AG09319 (cell line): Measurements from ENCODE around the gene PADI2.
A peak's percentile ranks its signal among the peaks of the same experiment; 100 is the strongest.

ENCODE experiments used
- DNase-seq: peaks from one replicate; pipeline ENCODE4 v3.0.0-alpha.2; 2010; ENCODE audit warnings: low read depth; ENCODE audit errors: extremely low read depth
- TF ChIP-seq, protein P1 (sequence below): IDR thresholded peaks from 2 replicates; pipeline ENCODE4 v1.5.1; 2011; ENCODE audit warnings: low read depth, mild to moderate bottlenecking, inconsistent platforms, low read length, moderate library complexity

Gene PADI2

DNA sequence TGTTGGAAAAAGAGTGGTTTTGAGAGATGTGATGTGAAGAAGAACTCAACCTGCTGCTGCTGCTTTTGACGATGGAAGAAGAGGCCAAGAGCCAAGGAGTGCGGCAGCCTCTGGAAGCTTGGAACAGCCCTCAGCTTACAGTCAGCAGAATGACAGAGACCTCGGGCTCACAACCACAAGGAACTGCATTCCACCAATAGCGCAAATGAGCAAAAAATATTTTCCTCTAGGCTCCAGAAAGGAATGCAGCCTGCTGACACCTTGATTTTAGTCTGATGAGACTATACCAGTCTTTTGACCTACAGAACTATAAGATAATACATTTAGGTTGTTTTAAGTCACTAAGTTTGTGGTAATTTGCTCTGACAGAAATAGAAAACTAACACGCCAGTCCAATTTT is 75.6 kb downstream of the PADI2 start:
- DNase-seq = no peak
- TF ChIP-seq, protein P1, sequence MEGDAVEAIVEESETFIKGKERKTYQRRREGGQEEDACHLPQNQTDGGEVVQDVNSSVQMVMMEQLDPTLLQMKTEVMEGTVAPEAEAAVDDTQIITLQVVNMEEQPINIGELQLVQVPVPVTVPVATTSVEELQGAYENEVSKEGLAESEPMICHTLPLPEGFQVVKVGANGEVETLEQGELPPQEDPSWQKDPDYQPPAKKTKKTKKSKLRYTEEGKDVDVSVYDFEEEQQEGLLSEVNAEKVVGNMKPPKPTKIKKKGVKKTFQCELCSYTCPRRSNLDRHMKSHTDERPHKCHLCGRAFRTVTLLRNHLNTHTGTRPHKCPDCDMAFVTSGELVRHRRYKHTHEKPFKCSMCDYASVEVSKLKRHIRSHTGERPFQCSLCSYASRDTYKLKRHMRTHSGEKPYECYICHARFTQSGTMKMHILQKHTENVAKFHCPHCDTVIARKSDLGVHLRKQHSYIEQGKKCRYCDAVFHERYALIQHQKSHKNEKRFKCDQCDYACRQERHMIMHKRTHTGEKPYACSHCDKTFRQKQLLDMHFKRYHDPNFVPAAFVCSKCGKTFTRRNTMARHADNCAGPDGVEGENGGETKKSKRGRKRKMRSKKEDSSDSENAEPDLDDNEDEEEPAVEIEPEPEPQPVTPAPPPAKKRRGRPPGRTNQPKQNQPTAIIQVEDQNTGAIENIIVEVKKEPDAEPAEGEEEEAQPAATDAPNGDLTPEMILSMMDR = no peak

DNA sequence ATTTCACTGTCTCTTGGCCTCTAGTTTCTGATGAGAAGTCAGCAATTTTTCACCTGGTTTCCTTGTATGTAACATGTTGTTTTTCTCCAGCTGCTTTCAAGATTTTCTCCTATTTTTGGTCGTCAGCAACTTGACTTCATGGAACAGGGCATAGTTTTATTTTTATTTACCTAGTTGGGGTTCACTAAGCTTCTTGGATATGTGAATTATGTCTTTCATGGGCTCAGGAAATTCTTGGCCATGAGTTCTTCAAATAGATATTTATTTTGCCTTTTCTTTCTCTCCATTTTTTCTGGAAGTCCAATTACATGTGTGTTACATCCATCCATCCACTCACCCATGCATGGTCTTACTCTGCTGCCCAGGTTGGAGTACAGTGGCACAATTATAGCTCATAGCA is 79.1 kb downstream of the PADI2 start:
- no peak for DNase-seq
- TF ChIP-seq, protein P1 = no peak

DNA sequence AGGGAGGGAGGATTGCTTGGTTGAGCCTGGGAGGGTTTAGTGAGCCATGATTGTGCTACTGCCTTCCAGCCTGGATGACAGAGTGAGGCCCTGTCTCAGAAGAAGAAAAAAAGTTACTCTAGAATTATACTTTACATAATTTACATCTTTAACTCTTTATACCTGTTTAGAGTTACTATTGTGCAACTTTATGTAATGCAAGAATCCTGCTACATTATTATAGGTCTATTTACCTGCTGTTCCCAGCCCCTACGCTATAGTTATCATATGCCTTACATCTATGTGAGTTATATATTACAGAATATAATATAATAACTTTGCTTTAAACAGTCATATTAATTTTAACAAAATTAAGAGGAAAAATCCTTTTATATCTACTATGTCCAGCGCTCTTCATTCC is 79.7 kb downstream of the PADI2 start:
- no peak for DNase-seq
- TF ChIP-seq, protein P1 = no peak

DNA sequence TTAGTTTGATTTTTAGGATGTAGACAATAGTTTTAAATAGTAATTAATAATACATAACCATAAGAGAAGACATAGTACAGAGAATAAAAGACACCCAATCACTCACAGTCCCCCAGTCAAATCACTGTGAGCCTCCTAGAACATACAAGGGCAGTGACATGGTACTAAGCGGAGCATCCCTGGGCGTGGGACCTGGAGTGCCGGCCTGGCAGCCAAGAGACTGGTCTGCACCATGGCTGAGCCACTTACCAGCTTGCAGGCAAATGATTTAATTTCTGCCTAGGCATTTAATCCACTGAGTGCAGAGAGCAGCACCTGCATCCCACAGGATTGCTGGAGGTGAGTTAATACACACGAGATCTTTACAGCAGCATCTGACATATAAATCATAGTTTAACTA is 85.8 kb downstream of the PADI2 start:
- no peak for DNase-seq
- TF ChIP-seq, protein P1 = no peak

DNA sequence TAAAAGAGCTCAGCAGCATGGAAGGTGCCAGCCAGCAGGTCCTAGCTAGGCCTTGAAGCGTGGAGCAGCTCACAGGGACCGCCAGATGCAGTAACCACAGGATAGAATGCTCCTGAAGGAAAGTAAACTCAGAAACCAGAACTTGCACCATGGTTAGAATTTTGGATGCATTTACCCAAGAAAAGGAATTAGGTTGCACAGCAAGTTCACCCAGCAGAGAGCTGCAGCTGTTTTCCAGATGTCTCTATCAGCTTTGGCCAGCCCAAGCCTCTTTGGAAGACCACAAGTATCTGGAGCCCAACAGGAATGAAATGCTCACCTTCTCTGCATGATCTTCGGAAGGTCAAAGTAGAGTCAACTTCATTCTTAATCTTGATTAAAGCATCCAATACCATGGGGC is 86.5 kb downstream of the PADI2 start:
- TF ChIP-seq, protein P1 = no peak
- DNase-seq = peak; percentile 19

DNA sequence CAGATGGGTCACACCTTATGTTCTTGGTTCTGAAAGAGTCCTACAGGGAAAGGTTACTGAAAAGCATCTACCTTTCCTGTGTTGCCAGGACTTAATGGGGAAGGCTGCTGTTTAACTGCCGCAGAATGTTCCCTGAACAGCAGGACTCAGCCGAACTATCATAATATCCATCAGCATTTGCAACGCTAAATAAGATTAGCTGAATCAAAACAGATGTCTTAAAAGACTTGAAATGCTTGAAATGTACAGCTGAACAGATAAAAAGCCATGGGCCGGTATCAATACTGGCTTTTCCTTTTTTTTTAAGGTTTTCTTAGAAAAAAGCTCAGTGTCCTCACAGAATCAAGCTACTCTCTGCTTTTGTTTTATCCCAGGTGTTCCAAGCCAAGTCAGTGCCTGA is 87.8 kb downstream of the PADI2 start:
- DNase-seq = no peak
- TF ChIP-seq, protein P1 = no peak

DNA sequence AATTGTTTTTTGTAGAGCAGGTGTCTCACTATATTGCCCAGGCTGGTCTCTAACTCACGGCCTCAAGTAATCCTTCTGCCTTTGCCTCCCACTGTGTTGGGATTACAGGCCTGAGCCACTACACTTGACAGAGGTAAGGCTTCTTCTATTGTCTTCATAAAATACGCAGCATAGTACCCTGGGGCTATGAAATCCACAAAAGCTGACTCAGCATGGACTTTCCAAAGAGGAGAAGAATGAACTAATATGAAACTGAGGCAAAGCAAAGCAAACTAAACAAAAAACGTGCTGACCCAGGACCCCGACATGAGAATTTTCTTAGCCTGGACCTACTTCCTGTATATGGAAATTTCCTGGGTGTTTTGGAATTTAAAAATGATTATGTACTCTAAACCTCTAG is 89.0 kb downstream of the PADI2 start:
- DNase-seq = no peak
- TF ChIP-seq, protein P1 = no peak
